Uterus (tissue), 4 donors: ENCODE data around the gene SZT2. TPM values are rescaled to one million over a fixed set of nuclear protein-coding genes. Genes with fewer than 3 reads are reported as not detected.

ENCODE experiments used
- DNase-seq, 2 donors: peaks; one replicate each; pipeline ENCODE4 v3.0.0-alpha.2; 2019 to 2020
- H3K27ac ChIP-seq, 2 donors: fragments of 200-600 bp; sonication (generic); 1 replicate in 1 of 2; 2 replicates in 1 of 2; pipeline ENCODE4 v1.5.1; 2016 to 2018
- H3K27me3 ChIP-seq, 2 donors: fragments of 200-600 bp; sonication (generic); one replicate each; pipeline ENCODE4 v1.5.1; 2018 to 2019; ENCODE audit warnings: control low read depth in 1 of 2
- H3K36me3 ChIP-seq, 2 donors: fragments of 200-600 bp; sonication (generic); one replicate each; pipeline ENCODE4 v1.5.1; 2019; ENCODE audit warnings: control low read depth in 1 of 2
- H3K4me1 ChIP-seq, 2 donors: fragments of 200-600 bp; sonication (generic); one replicate each; pipeline ENCODE4 v1.5.1; 2018 to 2019; ENCODE audit warnings: control low read depth in 1 of 2
- H3K4me3 ChIP-seq, 2 donors: fragments of 200-600 bp; sonication (generic); 1 replicate in 1 of 2; 2 replicates in 1 of 2; pipeline ENCODE4 v1.5.1; 2018 to 2019; ENCODE audit warnings: mild to moderate bottlenecking in 1 of 2
- H3K9me3 ChIP-seq, 2 donors: fragments of 200-600 bp; sonication (generic); one replicate each; pipeline ENCODE4 v1.5.1; 2019; ENCODE audit warnings: control low read depth in 1 of 2
- POLR2A ChIP-seq, 2 donors: fragments of 450-650 bp; IDR thresholded peaks; one replicate each; pipeline ENCODE4 v1.6.1; 2016; ENCODE audit warnings: antibody characterized with exemption in 2 of 2, mild to moderate bottlenecking in 1 of 2, moderate library complexity in 1 of 2
- intact Hi-C: fragments of 100-400 bp; cut with DNase I; formaldehyde crosslinking; loops from one replicate; pipeline ENCODE4 v1.15.1; 2023; ENCODE audit warnings: low total_unique reads
- total RNA-seq, 4 donors: library from RNA; depleted of rRNA in 3 of 4; stranded (reverse); fragments of >200 nt in 3 of 4; gene quantifications; one replicate each; pipeline versions ENCODE4 v1.1.0 to v1.2.4, GENCODE V29; 2014 to 2023
- TF ChIP-seq, protein P1 (sequence below), 4 experiments: fragments of 200-600 bp in 2 of 4; fragments of 450-650 bp in 2 of 4; sonication (generic) in 2 of 4; IDR thresholded peaks; one replicate each; pipeline ENCODE4 v1.5.1; 2016 to 2019; ENCODE audit warnings: antibody characterized with exemption in 4 of 4, mild to moderate bottlenecking in 2 of 4, moderate library complexity in 1 of 4
- donor health status: DM: yes; HTN: yes; CAD: no.

Gene SZT2
- total RNA-seq, 4 donors from 2014 or later, result 15.6 to 128 (median 31.0) TPM

DNA sequence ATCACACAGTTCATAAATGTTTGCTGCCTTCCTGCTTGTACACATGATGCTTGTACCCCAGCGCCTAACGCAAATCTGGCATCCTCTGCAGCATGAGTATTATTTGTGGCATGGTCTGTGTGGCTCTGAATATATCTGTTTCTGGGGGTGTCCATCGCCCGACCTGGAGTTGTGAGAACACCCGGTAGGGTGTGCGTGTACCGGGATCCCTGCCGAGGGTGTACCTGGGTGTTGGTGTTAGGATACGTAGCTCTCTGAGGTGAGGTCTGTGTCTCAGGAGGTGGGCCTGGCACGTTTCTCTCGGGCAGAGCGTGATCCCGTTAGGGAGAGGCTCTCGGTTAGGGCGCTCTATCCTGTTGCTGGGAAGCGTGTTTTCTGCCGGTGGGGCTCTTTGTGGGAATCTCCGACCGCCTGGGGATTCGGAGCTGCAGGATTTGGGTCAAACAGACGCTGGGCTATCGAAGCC, 41.3 kb upstream of the SZT2 start:
- intact Hi-C loops, result no loop called here
- Histone ChIP-seq H3K4me3 (peak overlapping the region; percentile 51 to 53), H3K27me3 (no peaks in the 10 kb centered on the region), H3K9me3 (no peaks in the 10 kb centered on the region), H3K4me1 (no peaks in the 10 kb centered on the region), H3K27ac (peak overlapping the region; percentile 78 to 86), H3K36me3 (no peaks in the 10 kb centered on the region)
- DNase-seq, result no peak
- TF ChIP-seq POLR2A (IDR thresholded peaks at IDR 0.05), result no peak
- TF ChIP-seq, protein P1, sequence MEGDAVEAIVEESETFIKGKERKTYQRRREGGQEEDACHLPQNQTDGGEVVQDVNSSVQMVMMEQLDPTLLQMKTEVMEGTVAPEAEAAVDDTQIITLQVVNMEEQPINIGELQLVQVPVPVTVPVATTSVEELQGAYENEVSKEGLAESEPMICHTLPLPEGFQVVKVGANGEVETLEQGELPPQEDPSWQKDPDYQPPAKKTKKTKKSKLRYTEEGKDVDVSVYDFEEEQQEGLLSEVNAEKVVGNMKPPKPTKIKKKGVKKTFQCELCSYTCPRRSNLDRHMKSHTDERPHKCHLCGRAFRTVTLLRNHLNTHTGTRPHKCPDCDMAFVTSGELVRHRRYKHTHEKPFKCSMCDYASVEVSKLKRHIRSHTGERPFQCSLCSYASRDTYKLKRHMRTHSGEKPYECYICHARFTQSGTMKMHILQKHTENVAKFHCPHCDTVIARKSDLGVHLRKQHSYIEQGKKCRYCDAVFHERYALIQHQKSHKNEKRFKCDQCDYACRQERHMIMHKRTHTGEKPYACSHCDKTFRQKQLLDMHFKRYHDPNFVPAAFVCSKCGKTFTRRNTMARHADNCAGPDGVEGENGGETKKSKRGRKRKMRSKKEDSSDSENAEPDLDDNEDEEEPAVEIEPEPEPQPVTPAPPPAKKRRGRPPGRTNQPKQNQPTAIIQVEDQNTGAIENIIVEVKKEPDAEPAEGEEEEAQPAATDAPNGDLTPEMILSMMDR (IDR thresholded peaks at IDR 0.05), result no peak

DNA sequence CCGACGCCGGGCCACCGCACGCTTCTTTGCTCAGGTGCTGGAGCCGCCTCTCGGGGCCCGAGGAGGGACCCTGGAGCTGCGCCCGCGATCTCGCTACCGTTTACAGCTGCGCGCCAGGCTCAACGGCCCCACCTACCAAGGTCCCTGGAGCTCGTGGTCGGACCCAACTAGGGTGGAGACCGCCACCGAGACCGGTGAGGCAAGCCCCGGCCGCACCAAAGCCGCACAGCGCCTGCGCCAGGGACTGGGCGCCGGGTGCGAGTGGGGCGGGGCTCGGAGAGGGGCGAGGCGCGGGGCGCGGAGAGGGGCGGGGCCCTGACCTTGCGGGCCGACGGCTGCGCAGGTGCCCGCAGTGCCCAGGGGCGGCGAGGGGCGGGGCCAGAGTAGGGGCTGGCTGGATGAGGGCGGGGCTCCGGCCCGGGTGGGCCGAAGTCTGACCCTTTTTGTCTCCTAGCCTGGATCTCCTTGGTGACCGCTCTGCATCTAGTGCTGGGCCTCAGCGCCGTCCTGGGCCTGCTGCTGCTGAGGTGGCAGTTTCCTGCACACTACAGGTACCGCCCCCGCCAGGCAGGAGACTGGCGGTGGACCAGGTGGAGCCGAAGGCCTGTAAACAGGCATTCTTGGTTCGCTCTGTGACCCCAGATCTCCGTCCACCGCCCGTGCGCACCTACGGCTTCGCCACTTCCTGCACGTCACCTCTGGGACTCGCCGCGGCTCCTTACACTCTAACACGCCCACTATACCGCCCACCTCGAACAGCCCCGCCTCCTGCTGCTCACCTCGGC, 40.7 kb upstream of the SZT2 start:
- H3K4me3 ChIP-seq, result peak overlapping the region; percentile 51 to 53
- intact Hi-C loops, result no loop called here
- DNase-seq, result peak; percentile 72 to 85
- no peaks in the 10 kb centered on the region for H3K36me3 ChIP-seq
- peak overlapping the region; percentile 78 to 86 for H3K27ac ChIP-seq
- TF ChIP-seq, protein P1 (IDR thresholded peaks at IDR 0.05), result no peak
- peak; percentile 50 to 56 for TF ChIP-seq POLR2A (IDR thresholded peaks at IDR 0.05)
- no peaks in the 10 kb centered on the region for H3K27me3 ChIP-seq
- no peaks in the 10 kb centered on the region for H3K9me3 ChIP-seq
- H3K4me1 ChIP-seq, result no peaks in the 10 kb centered on the region

DNA sequence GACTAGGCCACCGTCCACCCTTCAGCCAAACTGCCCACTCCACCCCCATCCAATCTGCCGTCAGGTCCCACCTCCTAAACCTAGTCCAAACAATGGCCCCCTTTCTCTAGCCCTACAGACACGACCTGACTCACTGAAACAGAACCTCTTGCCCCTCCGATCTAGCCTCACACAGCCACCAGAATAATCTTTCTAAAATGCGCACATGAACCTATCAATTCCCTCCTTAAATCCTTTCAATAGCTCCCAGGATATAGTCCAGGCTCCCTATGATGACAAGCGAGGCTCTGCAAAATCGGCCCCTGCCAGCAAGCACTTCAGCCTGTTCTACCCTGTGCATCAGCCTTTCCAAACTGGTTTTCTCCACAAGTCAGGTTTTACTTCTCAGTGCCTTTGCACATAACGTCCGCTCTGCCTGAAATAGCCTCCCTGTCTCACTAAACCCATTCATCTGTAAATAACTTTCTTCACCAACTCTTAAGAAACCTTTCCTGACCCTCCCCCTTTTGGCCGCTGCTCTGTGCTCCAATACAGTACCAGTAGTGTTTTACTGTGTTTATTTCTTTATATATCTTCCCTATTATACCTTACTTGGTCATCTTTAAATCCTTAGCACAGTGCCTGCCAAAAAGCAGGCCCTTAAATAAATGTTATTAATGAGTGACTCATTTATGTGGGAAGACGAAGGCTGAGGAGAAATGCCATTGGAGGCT, 39.9 kb upstream of the SZT2 start:
- H3K4me1 ChIP-seq, result no peaks in the 10 kb centered on the region
- DNase-seq, result no peak
- TF ChIP-seq POLR2A (IDR thresholded peaks at IDR 0.05), result no peak
- peak overlapping the region; percentile 51 to 53 for H3K4me3 ChIP-seq
- H3K27ac ChIP-seq, result peak overlapping the region; percentile 78 to 86
- H3K9me3 ChIP-seq, result no peaks in the 10 kb centered on the region
- H3K27me3 ChIP-seq, result no peaks in the 10 kb centered on the region
- intact Hi-C loops, result no loop called here
- no peaks in the 10 kb centered on the region for H3K36me3 ChIP-seq

DNA sequence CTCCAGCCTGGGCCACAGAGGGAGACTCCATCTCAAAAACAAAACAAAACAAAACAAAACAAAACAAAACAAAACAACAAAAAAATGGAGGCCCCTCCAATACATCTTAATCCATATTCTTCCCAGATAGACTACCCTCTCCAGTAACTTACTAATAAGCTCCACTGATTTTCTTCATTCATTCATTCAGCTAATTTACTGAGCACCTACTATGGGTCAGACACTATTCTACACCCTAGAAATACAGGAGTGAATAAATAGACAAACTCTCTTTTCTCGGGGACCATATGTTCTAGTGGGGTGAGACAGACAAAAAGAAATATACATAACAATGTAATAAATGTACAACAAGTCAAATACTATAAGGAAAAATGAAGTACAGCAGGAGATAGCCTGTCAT, 38.7 kb upstream of the SZT2 start:
- no peaks in the 10 kb centered on the region for H3K36me3 ChIP-seq
- no peak overlapping the region for H3K4me3 ChIP-seq
- H3K27me3 ChIP-seq, result no peaks in the 10 kb centered on the region
- no peaks in the 10 kb centered on the region for H3K9me3 ChIP-seq
- H3K4me1 ChIP-seq, result no peaks in the 10 kb centered on the region
- intact Hi-C loops, result no loop called here
- no peak overlapping the region for H3K27ac ChIP-seq
- DNase-seq, result no peak
- TF ChIP-seq, protein P1 (IDR thresholded peaks at IDR 0.05), result no peak
- no peak for TF ChIP-seq POLR2A (IDR thresholded peaks at IDR 0.05)

DNA sequence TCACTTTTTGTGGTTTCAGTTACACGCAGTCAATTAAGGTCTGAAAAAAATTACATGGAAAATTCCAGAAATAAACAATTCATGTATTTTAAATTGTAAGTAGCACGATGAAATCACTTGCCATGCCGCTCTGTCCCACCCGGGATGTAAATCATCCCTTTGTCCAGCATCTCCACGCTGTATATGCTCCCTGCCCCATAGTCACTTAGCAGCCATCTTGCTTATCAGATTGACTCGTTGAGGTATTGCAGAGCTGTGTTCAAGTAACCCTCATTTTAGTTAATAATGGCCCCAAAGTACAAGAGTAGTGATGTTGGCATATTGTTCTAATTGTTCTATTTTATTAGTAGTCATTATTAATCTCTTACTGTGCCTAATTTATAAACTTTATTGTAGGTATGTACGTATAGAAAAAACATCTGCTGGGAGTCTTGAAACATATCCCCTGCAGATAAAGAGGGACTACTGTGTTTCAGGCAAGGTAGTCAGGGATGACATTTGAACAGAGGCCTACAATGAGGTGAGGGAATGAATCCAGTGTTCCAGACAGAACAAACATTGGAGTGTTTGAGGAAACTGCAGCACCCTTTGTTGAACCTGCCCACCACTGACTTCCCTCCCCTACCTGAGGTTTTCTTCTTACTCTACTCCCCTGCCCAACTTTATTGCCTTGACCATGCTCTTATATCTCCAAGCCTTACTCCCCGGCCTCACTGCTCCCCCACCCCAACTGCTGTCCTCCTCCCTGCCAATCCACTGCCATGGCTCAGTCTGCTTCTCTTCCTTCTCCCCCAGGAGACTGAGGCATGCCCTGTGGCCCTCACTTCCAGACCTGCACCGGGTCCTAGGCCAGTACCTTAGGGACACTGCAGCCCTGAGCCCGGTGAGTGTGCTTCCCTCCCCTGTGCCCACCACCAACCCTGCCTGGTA, 38.0 kb upstream of the SZT2 start:
- H3K4me1 ChIP-seq, result no peaks in the 10 kb centered on the region
- no peaks in the 10 kb centered on the region for H3K36me3 ChIP-seq
- H3K27me3 ChIP-seq, result no peaks in the 10 kb centered on the region
- TF ChIP-seq, protein P1 (IDR thresholded peaks at IDR 0.05), result no peak
- TF ChIP-seq POLR2A (IDR thresholded peaks at IDR 0.05), result no peak
- no peak for DNase-seq
- no peak overlapping the region for H3K27ac ChIP-seq
- intact Hi-C loops, result no loop called here
- no peak overlapping the region for H3K4me3 ChIP-seq
- H3K9me3 ChIP-seq, result no peaks in the 10 kb centered on the region
